AG08396 (cell line): Measurements from ENCODE around the gene LAG3.
"Not testable (repeated sequence)": the region's sequence is repeated elsewhere in the genome, so short reads cannot be mapped to it uniquely, and the experiment has no call there.

Source experiments
- DNase-seq: peaks from one replicate; pipeline ENCODE4 v3.0.0; 2012; ENCODE audit warnings: low spot score, mixed read lengths

Gene LAG3

GRCh38 chr12:6772331-6772695 lies at the start of gene LAG3:
LAG3 (plus strand) TSS chr12:6772520; CDS start chr12:6772853, 333 bp downstream.
- DNase-seq = peak; percentile 26

GRCh38 chr12:6722863-6723262 lies 49.5 kb upstream of the LAG3 start:
- DNase-seq = no peak

- peak; percentile 97 for DNase-seq
Measured at GRCh38 chr12:6723607-6724408, 48.5 kb upstream of the LAG3 start, which contains the start of gene COPS7A. COPS7A (plus strand) TSS chr12:6724046; CDS start chr12:6724657, 611 bp downstream.

- no peak for DNase-seq
Measured at GRCh38 chr12:6724409-6724797, 47.9 kb upstream of the LAG3 start.

GRCh38 chr12:6725350-6725749 lies 47.0 kb upstream of the LAG3 start:
- no peak for DNase-seq

GRCh38 chr12:6729186-6729585 lies 43.1 kb upstream of the LAG3 start:
- DNase-seq = no peak

GRCh38 chr12:6730169-6730568 lies 42.2 kb upstream of the LAG3 start:
- no peak for DNase-seq

GRCh38 chr12:6734506-6735387 lies 37.6 kb upstream of the LAG3 start:
- no peak for DNase-seq

- peak; percentile 68 for DNase-seq
Measured at GRCh38 chr12:6735448-6736191, 36.7 kb upstream of the LAG3 start.

- no peak for DNase-seq
Measured at GRCh38 chr12:6736754-6737153, 35.6 kb upstream of the LAG3 start.

- not testable (repeated sequence) for DNase-seq
Measured at GRCh38 chr12:6742080-6742479, 30.2 kb upstream of the LAG3 start.

- DNase-seq = no peak
Measured at GRCh38 chr12:6742834-6743233, 29.5 kb upstream of the LAG3 start.

GRCh38 chr12:6743300-6743699 lies 29.0 kb upstream of the LAG3 start:
- DNase-seq = not testable (repeated sequence)

GRCh38 chr12:6745741-6746525 lies 26.4 kb upstream of the LAG3 start:
- DNase-seq = no peak

- no peak for DNase-seq
Measured at GRCh38 chr12:6747216-6747615, 25.1 kb upstream of the LAG3 start.

GRCh38 chr12:6748761-6749160 lies 23.6 kb upstream of the LAG3 start:
- DNase-seq = no peak

GRCh38 chr12:6750506-6750905 lies 21.8 kb upstream of the LAG3 start:
- no peak for DNase-seq

GRCh38 chr12:6751767-6752166 lies 20.6 kb upstream of the LAG3 start:
- no peak for DNase-seq

- DNase-seq = peak; percentile 79
Measured at GRCh38 chr12:6752167-6752920, 20.0 kb upstream of the LAG3 start.

- peak; percentile 99 for DNase-seq
Measured at GRCh38 chr12:6752921-6753771, 19.2 kb upstream of the LAG3 start, which contains the start of gene MLF2. MLF2 (minus strand) TSS chr12:6753141; CDS start chr12:6752334, 807 bp downstream.
